Measurements from ENCODE around the gene DOK7. TPM values are rescaled to one million over a fixed set of nuclear protein-coding genes. Genes with fewer than 3 reads are reported as not detected.

DOK7 gene
- total RNA-seq, 1 experiment from 2014 or later: 0.26 TPM

GRCh38 chr4:3514806-3515501, 51.8 kb downstream of the DOK7 start:
- no peak overlapping the region for H2BK5ac ChIP-seq (ENCODE audit: insufficient read length, low read length)
- no peak overlapping the region for H2BK15ac ChIP-seq (ENCODE audit: low read depth, low read length)
- H3K4me1 Mint-ChIP-seq: peaks cover 3 to 7% of the 10 kb centered on the region in 2 experiments
- no peak overlapping the region for H3T11ph ChIP-seq (ENCODE audit: low read length)
- H2AFZ ChIP-seq (ENCODE audit: low read length): no peak overlapping the region
- no peak overlapping the region for H3K4me3 Mint-ChIP-seq
- peak; percentile 69 for TF ChIP-seq CTCF (conservative IDR thresholded peaks at IDR 0.05)
- H3K36me3 Mint-ChIP-seq (ENCODE audit: insufficient read depth in 1 of 3, low read depth in 3 of 3): peaks cover 51 to 84% (median 78%) of the 10 kb centered on the region in 3 experiments
- no CpG with 5 or more reads among the region's 31 CpGs for WGBS (ENCODE audit: extremely low coverage, insufficient read length, low lambda C conversion rate)
- H4K8ac ChIP-seq (replicated peaks; ENCODE audit: insufficient read length, low read depth, low read length): no peak overlapping the region
- no peak overlapping the region for H3K9ac ChIP-seq (ENCODE audit: extremely low read depth, insufficient read length, low read length)
- no peaks in the 10 kb centered on the region for H3K27me3 Mint-ChIP-seq (ENCODE audit: low read depth)
- no peak overlapping the region for H2AK5ac ChIP-seq (ENCODE audit: insufficient read length, low read length)
- no peak overlapping the region for H3K56ac ChIP-seq (ENCODE audit: insufficient read length, low read depth, low read length)
- H3K27ac ChIP-seq (ENCODE audit: insufficient read length, low read depth, low read length): no peak overlapping the region
- no peaks in the 10 kb centered on the region for H3K9me3 ChIP-seq (ENCODE audit: control insufficient read depth, low read depth, low read length)
- no peak overlapping the region for H4K5ac ChIP-seq (ENCODE audit: insufficient read length, low read depth, low read length)
- H3K79me2 ChIP-seq (ENCODE audit: insufficient read depth, low read length): no peaks in the 10 kb centered on the region
- H3K18ac ChIP-seq (ENCODE audit: insufficient read length, low read depth, low read length): no peak overlapping the region
- no peak overlapping the region for H2BK120ac ChIP-seq (ENCODE audit: low read depth, low read length, poor library complexity, severe bottlenecking)
- no peaks in the 10 kb centered on the region for H4K20me1 ChIP-seq (ENCODE audit: control insufficient read depth, insufficient read depth, insufficient read length)
- no peaks in the 10 kb centered on the region; a peak in 1 of 5 replicates for H3K9me3 Mint-ChIP-seq
- peak; percentile 67 for DNase-seq
- H3K4me2 ChIP-seq (ENCODE audit: insufficient read depth, insufficient read length, low read length): no peak overlapping the region
- no peak overlapping the region; the same call in 1 of the 2 replicates for H3K14ac ChIP-seq (ENCODE audit: insufficient read depth, low read length)
- no peak overlapping the region for H3K23ac ChIP-seq (ENCODE audit: insufficient read length, low read depth, low read length)
- H2BK12ac ChIP-seq (ENCODE audit: insufficient read length, low read depth, low read length): no peak overlapping the region
- H4K91ac ChIP-seq (ENCODE audit: insufficient read length, low read depth, low read length): no peak overlapping the region
- H3K27ac Mint-ChIP-seq: no peak overlapping the region
- no peaks in the 10 kb centered on the region; the same call in 1 of the 2 replicates for H3K4me1 ChIP-seq (ENCODE audit: insufficient read depth, low read length)
- no peaks in the 10 kb centered on the region for H3K79me1 ChIP-seq (ENCODE audit: insufficient read depth, low read depth, low read length, poor library complexity, severe bottlenecking)
- no peak overlapping the region for H2BK20ac ChIP-seq (ENCODE audit: low read depth, low read length, poor library complexity, severe bottlenecking)
- H3K4ac ChIP-seq (ENCODE audit: low read depth, low read length): no peak overlapping the region
- H3K23me2 ChIP-seq (ENCODE audit: insufficient read length, low read depth, low read length, poor library complexity, severe bottlenecking): no peaks in the 10 kb centered on the region
- no peaks in the 10 kb centered on the region for H3K27me3 ChIP-seq (ENCODE audit: insufficient read depth, low read length)

Data from H9 (cell line).